ENCODE measurements around the gene TTLL5. TPM values are rescaled to one million over a fixed set of nuclear protein-coding genes. Genes with fewer than 3 reads are reported as not detected.

TTLL5 gene, protein sequence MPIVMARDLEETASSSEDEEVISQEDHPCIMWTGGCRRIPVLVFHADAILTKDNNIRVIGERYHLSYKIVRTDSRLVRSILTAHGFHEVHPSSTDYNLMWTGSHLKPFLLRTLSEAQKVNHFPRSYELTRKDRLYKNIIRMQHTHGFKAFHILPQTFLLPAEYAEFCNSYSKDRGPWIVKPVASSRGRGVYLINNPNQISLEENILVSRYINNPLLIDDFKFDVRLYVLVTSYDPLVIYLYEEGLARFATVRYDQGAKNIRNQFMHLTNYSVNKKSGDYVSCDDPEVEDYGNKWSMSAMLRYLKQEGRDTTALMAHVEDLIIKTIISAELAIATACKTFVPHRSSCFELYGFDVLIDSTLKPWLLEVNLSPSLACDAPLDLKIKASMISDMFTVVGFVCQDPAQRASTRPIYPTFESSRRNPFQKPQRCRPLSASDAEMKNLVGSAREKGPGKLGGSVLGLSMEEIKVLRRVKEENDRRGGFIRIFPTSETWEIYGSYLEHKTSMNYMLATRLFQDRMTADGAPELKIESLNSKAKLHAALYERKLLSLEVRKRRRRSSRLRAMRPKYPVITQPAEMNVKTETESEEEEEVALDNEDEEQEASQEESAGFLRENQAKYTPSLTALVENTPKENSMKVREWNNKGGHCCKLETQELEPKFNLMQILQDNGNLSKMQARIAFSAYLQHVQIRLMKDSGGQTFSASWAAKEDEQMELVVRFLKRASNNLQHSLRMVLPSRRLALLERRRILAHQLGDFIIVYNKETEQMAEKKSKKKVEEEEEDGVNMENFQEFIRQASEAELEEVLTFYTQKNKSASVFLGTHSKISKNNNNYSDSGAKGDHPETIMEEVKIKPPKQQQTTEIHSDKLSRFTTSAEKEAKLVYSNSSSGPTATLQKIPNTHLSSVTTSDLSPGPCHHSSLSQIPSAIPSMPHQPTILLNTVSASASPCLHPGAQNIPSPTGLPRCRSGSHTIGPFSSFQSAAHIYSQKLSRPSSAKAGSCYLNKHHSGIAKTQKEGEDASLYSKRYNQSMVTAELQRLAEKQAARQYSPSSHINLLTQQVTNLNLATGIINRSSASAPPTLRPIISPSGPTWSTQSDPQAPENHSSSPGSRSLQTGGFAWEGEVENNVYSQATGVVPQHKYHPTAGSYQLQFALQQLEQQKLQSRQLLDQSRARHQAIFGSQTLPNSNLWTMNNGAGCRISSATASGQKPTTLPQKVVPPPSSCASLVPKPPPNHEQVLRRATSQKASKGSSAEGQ (N-terminal part only)
- total RNA-seq = 10 to 100 TPM; 15.7 to 46.2 (median 24.1) TPM

DNA sequence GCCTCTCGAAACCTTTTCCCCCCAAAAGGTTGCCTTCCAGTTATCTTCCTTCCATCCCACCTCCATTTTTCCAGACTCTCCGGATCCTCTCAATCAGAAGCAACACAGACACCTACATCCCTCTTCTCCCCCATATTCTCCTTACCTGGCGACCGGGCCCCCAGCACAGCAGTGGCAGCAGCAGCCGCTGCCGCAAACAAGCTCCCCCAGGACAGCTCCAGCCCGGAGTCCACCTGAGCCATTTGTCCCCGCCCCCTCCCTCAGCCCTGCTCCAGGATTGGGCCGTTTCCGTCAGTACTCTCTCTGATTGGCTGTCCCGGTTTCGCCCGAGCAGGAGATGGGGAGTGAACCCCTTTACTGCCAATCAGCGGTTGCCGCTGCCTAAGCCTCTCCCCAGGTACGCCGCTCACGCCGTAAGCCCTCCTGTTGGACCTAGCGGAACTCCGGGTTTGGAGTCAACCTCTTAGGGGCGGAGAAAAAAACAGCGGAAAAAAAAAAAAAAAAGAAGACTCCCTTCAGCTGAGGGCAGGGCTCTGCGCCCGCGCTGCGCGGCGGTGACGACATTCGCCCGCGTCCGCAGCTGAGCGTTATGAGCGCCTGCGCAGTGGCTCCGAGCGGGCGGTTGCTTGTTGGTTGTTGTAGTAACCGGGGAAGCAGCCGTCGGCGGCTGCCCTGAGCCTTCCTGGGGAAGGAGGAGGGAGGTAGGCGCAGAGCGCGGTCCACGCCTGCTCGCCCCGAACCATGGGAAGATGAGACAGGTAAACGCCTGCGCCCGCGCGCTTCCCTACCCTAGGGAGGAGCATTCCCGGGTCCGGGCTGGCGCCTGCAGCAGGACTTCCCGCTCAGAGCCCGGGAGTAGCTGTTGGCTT is at the start of gene TTLL5, which contains the start of gene ERG28:
Gene TTLL5 (plus strand): TSS at position 617 of the 869 bp plus-strand sequence. CDS start 1,904 bp downstream, outside the sequence.
Gene ERG28 (minus strand): TSS at position 247 of the 869 bp plus-strand sequence. CDS start 3,374 bp downstream, outside the sequence.
- TF ChIP-seq, protein P1, sequence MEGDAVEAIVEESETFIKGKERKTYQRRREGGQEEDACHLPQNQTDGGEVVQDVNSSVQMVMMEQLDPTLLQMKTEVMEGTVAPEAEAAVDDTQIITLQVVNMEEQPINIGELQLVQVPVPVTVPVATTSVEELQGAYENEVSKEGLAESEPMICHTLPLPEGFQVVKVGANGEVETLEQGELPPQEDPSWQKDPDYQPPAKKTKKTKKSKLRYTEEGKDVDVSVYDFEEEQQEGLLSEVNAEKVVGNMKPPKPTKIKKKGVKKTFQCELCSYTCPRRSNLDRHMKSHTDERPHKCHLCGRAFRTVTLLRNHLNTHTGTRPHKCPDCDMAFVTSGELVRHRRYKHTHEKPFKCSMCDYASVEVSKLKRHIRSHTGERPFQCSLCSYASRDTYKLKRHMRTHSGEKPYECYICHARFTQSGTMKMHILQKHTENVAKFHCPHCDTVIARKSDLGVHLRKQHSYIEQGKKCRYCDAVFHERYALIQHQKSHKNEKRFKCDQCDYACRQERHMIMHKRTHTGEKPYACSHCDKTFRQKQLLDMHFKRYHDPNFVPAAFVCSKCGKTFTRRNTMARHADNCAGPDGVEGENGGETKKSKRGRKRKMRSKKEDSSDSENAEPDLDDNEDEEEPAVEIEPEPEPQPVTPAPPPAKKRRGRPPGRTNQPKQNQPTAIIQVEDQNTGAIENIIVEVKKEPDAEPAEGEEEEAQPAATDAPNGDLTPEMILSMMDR (IDR thresholded peaks at IDR 0.05; ENCODE audit: low read depth) = no peak

DNA sequence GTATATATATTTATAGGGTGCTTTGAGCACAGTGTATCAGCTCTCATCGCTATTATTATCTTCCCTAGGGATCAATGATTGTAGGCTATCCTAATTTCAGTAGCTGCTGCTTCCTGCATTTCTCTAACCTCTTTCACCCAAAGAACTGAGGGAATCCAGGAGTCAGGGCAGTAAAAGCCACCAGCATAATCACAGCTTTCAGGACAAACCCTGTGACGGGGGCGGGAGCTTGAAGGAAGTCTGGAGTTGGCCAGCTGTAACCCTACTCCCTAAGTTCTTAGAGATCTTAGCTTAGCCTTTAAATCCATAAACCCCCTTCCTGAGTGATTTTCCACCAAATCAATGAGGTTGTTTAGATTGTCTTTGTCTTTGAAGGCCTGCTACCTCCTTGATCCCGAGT is 48.9 kb upstream of the TTLL5 start:
- TF ChIP-seq, protein P1 (IDR thresholded peaks at IDR 0.05; ENCODE audit: low read depth) = no peak

DNA sequence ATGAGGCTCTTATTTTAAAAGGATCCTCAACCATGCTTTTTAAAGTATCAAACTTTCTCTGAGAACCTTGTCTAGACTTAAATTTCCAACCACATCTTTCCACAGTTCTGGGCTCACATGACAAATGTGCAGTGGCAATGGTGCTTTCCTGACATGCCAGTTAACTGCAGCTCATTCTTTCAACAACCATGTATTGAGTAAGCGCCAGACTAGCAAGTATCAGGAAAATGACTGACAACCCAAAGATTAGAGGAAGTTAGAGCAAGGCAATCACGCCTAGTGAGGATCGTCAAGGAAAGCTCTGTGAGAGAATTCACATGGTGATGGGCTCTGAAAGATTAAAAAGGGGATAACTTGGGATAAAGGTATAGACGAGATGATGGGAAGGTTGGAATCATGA is 46.9 kb upstream of the TTLL5 start:
- TF ChIP-seq, protein P1 (IDR thresholded peaks at IDR 0.05; ENCODE audit: low read depth) = no peak

DNA sequence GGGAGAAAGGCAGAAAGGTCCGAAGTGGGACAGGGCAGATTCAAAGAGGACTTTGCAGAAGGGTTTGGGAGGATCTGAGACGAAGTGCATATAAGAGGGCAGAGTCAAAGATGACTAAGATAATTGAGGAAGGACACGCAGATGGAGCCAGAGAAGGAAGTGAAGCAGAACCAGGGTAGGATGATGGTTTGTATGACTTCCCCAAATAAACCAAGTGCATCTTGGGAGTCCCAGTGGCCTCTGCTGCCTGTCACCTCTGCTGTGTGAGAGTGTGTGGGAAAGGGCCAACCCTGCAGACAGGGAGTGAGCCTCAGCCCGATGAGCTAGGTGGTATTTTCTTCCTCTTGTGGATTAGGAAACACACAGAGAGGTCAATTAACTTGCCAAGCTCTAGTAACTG is 45.8 kb upstream of the TTLL5 start:
- TF ChIP-seq, protein P1 (IDR thresholded peaks at IDR 0.05; ENCODE audit: low read depth) = no peak

DNA sequence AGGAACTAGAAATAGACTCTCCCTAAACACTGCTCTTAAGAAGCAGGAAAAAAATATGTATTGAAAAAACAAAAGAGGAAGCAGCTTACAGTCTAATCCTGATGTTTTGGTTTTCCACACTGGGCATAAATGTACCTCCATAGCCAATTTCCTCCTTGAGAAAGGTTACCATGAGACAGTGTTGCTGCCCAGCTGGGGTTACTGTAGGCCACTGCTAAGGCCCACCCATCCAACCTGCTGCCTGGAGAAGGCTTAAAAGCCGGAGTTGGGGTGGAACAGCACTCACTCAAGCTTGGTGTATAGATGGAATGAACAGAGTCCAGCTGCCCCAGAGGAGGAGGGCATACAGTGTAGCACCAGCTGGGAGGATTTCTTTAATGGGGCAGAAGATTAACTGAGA is 41.5 kb upstream of the TTLL5 start:
- TF ChIP-seq, protein P1 (IDR thresholded peaks at IDR 0.05; ENCODE audit: low read depth) = no peak

DNA sequence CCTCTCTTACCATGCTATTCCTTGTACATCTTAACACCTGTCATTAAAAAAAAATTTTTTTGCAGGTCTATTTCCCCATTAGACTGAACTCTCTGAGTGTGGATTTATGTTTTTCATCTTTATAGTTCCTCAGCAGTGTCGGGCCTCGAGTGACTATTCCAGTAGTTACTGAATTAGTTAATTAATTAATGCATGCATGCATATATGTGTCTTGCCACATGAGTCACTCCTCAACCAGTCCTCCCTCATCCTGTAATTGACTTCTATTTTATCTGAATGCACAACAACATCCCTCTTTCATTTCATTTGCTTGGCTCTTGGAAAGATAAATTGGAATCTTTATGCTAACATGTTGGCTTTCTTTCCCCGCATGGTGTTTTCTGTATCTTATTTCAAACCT is 36.0 kb upstream of the TTLL5 start:
- TF ChIP-seq, protein P1 (IDR thresholded peaks at IDR 0.05; ENCODE audit: low read depth) = no peak

All from subcutaneous adipose tissue (tissue), 4 donors.